Right lobe of liver (tissue), 4 donors: ENCODE data around the gene ATOH1.

Experiments
- CTCF ChIP-seq, 4 donors: fragments of 200-600 bp in 3 of 4; fragments of 450-650 bp in 1 of 4; IDR thresholded peaks; one replicate each; pipeline versions ENCODE4 v1.5.1 to v1.8.0; 2016 to 2022; ENCODE audit warnings: antibody characterized with exemption in 4 of 4, mild to moderate bottlenecking in 2 of 4
- POLR2A ChIP-seq: fragments of 450-650 bp; IDR thresholded peaks from one replicate; pipeline ENCODE4 v1.6.1; 2017; ENCODE audit warnings: antibody characterized with exemption, mild to moderate bottlenecking
- donor health status: DM: no; HTN: no; CAD: no.
- donor health status: DM: no; HTN: no; CAD: no.
- donor health status: DM: no; HTN: yes; CAD: no.

DNA sequence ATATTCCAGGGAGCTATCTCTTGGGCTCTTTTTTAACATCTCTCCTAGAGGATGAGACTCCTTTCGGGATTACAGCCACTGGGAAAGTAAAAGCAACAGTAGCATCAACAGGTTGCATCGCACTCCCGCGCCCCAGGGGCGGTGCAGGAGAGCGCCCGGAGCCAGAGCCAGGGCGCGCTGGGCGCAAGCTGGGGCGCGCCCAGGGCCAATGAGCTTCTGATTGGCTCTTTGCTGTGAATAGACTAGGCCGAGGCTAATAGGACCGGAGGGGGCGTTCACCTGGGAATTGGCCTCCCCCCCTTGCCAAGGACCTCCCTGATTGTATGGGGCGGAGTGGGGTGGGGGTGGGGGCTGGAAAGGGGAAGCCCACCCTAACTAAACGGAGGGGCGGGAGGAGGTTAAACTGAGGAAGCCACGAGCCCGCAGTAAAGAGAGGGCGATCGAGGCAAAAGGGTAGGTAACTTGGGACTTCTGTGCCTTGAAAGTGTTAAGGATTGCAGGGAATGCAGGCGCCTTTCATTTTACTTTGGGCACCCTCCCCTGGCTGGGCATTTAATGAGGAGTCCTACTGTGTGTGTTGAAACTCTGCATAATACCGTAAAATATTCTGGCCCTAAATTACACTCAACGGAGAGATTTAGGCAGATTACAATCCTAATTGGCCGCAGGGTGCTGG is 1.1 kb upstream of the ATOH1 start:
- TF ChIP-seq CTCF (IDR thresholded peaks at IDR 0.05) (no peak), POLR2A (no peak)
